Aorta (tissue), 5 donors: Measurements from ENCODE around the gene MEX3A. TPM values are rescaled to one million over a fixed set of nuclear protein-coding genes. Genes with fewer than 3 reads are reported as not detected.

Source experiments
- ATAC-seq: fragments of 200-7000 bp; cut with Tn5 transposase; one replicate; pipeline ENCODE4 v1.9.1; 2022; ENCODE audit warnings: moderate library complexity; ENCODE audit not compliant: low FRiP score
- DNase-seq, 2 donors: peaks; one replicate each; pipeline ENCODE4 v3.0.0-alpha.2; 2020
- H3K27ac ChIP-seq, 2 donors: one replicate each; pipeline ENCODE4 v1.5.1; 2013; ENCODE audit warnings: low read length in 2 of 2, mild to moderate bottlenecking in 2 of 2, moderate library complexity in 2 of 2, control low read depth in 1 of 2, inconsistent platforms in 1 of 2, low read depth in 1 of 2
- H3K27me3 ChIP-seq, 2 donors: one replicate each; pipeline ENCODE4 v1.6.1; 2013; ENCODE audit warnings: control low read depth in 1 of 2, low read length in 1 of 2, mild to moderate bottlenecking in 1 of 2, moderate library complexity in 1 of 2; ENCODE audit not compliant: insufficient read depth in 2 of 2, control insufficient read depth in 1 of 2
- H3K36me3 ChIP-seq, 2 donors: one replicate each; pipeline ENCODE4 v1.6.1; 2013; ENCODE audit warnings: control low read depth in 1 of 2, low read length in 1 of 2, mild to moderate bottlenecking in 1 of 2; ENCODE audit not compliant: insufficient read depth in 2 of 2, control insufficient read depth in 1 of 2
- H3K4me1 ChIP-seq, 2 donors: one replicate each; pipeline ENCODE4 v1.6.1; 2013; ENCODE audit warnings: low read length in 2 of 2, control low read depth in 1 of 2, mild to moderate bottlenecking in 1 of 2, moderate library complexity in 1 of 2; ENCODE audit not compliant: insufficient read depth in 2 of 2, control insufficient read depth in 1 of 2
- H3K4me3 ChIP-seq, 2 donors: one replicate each; pipeline ENCODE4 v1.5.1; 2013; ENCODE audit warnings: low read length in 2 of 2, control low read depth in 1 of 2, mild to moderate bottlenecking in 1 of 2
- H3K9me3 ChIP-seq: one replicate; pipeline ENCODE4 v1.6.1; 2013; ENCODE audit warnings: mild to moderate bottlenecking, low read length; ENCODE audit not compliant: control insufficient read depth
- WGBS, 2 donors: extraction: QIAGEN DNeasy Blood & Tissue Kit; methylation state at CpG; one replicate each; pipeline ENCODE4 v1.1.7; 2013; 5-methylcytosine and 5-hydroxymethylcytosine counted together
- intact Hi-C, 2 donors: fragments of 100-400 bp; cut with DNase I; formaldehyde crosslinking; loops; one replicate each; pipeline versions ENCODE4 v1.14.2 to v1.15.0; 2022
- polyA plus RNA-seq, 2 donors: library from polyadenylated mRNA; stranded (reverse); fragments of 200-250 nt; gene quantifications; one replicate each; pipeline ENCODE4 v1.2.3, GENCODE V29; 2013
- total RNA-seq, 2 donors: library from RNA; stranded (reverse); fragmentation: NEBNext Ultra II Directional; extraction: Animal tissue kit (Norgen Biotek cat#: 25700); gene quantifications; one replicate each; pipeline ENCODE4 v1.2.1, GENCODE V29; 2021
- donor health status: healthy with polysubstance abuse.
- donor health status: Bipolar disorder and iron deficiency.
- donor health status: DM: no; HTN: no; CAD: no.
- donor health status: DM: no; HTN: no; CAD: no.
- donor health status: DM: yes; HTN: yes; CAD: no.

Gene MEX3A
- total and polyA plus RNA-seq, 4 donors: 0.03 to 1.6 (median 0.68) TPM

DNA sequence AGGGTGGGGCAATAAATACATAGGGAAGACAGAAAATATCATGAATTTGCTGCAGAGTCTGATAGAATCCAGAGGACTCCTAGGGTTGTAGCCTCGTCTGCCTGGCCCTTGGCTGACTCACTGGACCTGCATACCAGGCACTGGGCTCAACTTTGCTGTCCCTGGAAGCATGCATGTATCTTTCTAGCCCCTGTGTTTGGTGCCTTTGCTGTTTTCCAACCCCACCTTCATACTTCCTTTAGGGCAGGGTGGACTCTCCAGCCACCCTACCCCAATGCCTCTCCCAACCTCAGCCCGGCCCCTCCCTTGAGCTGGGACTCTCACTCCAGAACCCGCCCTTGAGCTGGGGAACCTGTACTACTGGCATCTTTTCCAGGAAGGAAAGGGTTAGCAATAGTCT, 20.1 kb downstream of the MEX3A start:
- H3K36me3 ChIP-seq: no peaks in the 10 kb centered on the region
- DNase-seq: no peak
- H3K9me3 ChIP-seq: no peaks in the 10 kb centered on the region
- H3K4me3 ChIP-seq: no peak overlapping the region
- 84 to 87% methylated on average over 3 of the region's 3 CpGs for WGBS, 2 donors
- no peaks in the 10 kb centered on the region for H3K27me3 ChIP-seq
- H3K4me1 ChIP-seq: no peaks in the 10 kb centered on the region
- no peak for ATAC-seq
- intact Hi-C loops: no loop called here
- no peak overlapping the region for H3K27ac ChIP-seq

DNA sequence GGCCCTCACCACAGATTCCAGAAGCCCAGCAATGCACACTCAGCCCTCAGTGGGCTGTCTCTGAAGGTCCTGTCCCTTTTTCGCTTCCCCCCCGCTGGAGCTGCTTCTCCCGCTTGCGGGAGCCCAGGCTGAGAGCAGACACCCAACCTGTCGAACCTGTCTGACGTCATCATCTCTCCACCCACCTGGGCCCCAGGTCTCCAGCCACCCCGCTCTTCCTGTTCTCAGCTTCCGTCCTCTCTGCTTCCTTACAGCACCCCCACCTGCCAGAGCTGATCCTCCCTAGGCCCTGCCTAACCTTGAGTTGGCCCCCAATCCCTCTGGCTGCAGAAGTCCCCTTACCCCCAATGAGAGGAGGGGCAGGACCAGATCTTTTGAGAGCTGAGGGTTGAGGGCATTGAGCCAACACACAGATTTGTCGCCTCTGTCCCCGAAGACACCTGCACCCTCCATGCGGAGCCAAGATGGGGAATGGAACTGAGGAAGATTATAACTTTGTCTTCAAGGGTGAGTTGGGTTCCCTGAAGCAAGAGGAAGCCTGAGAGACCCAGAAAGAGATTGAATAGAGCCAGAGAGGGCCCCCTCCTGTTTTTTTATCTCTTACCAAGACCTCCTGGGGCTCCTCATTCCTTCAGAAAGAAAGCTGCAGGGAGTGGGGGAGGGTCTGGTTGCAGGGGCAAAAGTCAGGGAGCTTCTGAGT, 21.2 kb downstream of the MEX3A start, which contains the start of gene RAB25:
Gene RAB25 (plus strand): TSS at position 224 of the 700 bp plus-strand sequence. CDS start 241 bp downstream, at position 465.
- intact Hi-C loops: no loop called here

DNA sequence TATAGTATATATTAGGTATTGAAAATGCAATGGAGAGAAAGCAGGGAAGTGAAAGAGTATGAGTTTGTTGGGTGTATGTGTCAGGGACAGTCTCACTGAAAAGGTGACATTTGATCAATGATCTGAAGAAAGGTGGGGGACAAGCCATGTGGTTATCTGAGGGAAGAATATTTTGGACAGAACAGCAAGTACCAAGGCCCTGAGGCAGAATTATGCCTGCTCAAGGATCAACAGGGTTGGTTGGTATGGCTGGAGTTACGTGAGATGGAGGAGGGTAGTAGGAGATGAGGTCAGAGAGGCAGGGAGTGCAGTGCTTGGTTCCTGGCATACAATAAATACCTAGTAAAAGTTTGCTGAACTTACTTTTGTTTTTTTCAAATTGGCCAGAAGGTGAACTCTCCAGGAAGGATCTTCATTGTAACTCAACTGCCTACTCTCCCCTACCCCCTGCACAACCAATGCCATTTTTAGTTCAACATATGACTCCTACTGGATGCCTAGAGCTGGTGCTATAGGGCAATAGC, 25.9 kb downstream of the MEX3A start:
- intact Hi-C loops: no loop called here
- Histone ChIP-seq H3K27ac (no peak overlapping the region), H3K4me3 (no peak overlapping the region), H3K9me3 (no peaks in the 10 kb centered on the region), H3K36me3 (no peaks in the 10 kb centered on the region), H3K4me1 (no peaks in the 10 kb centered on the region), H3K27me3 (no peaks in the 10 kb centered on the region)
- DNase-seq: no peak
- ATAC-seq: no peak
- WGBS, 2 donors: 88 to 96% methylated on average over 1 of the region's 1 CpG

More for the DNA sequence above, 21.2 kb downstream of the MEX3A start, which contains the start of gene RAB25:
- no peak for ATAC-seq
- Histone ChIP-seq H3K27ac (no peak within 1 kb of the TSS), H3K4me3 (no peak within 1 kb of the TSS), H3K9me3 (no peaks in the 10 kb centered on the region), H3K4me1 (no peaks in the 10 kb centered on the region), H3K27me3 (no peaks in the 10 kb centered on the region), H3K36me3 (no peaks in the 10 kb centered on the region)
- no peak for DNase-seq
- 47 to 50% methylated on average over 11 of the region's 11 CpGs for WGBS, 2 donors

DNA sequence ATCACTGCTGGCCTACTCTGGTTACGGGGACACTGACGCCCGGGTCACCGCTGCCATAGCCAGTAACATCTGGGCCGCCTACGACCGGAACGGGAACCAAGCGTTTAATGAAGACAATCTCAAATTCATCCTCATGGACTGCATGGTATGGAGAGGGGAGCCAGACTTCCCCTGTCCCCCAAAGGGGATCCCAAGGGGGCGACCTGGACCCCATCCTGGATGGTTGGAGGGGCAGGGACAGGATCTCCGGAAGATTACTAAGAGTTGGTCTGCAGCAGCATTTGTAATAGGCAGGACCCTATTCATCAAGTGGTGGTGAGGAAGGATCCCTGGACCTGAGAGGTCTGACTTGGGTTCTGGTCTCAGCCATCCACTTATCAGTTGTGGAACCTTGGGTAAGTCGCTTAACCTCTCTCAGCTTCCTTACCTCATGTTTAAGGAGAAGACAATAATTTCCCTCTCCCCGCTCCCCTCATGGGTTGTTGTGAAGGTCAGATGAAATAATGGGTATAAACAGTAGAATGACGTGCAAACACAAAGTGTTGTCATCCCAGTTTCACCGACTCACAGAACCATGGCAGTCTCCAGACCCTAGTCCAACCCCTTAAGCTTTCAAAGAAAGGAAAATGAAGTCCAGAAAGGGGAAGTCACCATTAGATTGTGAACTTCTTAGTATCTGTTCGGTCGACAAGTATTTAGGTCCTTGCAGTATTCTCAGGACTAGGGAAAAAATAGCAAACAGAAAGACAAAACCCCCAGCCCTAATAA, 26.8 kb downstream of the MEX3A start:
- Histone ChIP-seq H3K27ac (peak overlapping the region in 1 of 2 donors; percentile 20), H3K4me3 (peak overlapping the region; percentile 8 to 69), H3K27me3 (no peaks in the 10 kb centered on the region), H3K36me3 (no peaks in the 10 kb centered on the region), H3K4me1 (no peaks in the 10 kb centered on the region), H3K9me3 (no peaks in the 10 kb centered on the region)
- 23 to 25% methylated on average over 17 of the region's 17 CpGs for WGBS, 2 donors
- no peak for DNase-seq
- no peak for ATAC-seq
- intact Hi-C loops: no loop called here

DNA sequence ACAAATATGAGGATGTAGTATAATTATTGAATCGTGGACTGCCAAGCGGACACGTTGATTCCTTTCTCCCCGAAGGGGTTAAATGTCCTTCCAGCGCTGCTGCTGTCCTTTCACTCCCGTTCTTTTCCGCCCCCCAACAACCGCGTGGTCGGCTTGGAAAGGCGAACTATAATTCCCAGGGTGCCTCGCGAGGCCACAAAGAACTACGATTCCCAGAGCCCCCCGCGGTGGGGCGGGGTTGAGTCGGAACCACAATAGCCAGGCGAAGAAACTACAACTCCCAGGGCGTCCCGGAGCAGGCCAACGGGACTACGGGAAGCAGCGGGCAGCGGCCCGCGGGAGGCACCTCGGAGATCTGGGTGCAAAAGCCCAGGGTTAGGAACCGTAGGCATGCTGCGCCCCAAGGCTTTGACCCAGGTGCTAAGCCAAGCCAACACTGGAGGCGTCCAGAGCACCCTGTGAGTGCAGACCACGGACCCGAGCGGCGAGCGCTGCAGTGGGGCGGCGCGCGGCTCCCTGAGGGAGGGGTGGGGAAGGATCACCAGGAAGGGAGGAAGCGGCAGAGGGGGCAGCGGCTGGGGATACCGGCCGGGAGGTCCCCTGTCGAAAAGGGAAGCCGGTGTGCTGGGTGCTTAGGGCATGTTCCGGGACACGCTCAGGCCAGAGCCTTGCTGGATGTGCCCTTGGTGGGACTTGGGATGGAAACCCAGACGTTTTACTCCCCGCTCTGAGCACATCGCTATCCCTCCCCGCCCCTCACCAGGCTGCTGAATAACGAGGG, 27.6 kb downstream of the MEX3A start, which contains the start of gene LAMTOR2:
Gene LAMTOR2 (plus strand): TSS at position 283 of the 781 bp plus-strand sequence. CDS start 108 bp downstream, at position 391.
- H3K9me3 ChIP-seq: no peaks in the 10 kb centered on the region

DNA sequence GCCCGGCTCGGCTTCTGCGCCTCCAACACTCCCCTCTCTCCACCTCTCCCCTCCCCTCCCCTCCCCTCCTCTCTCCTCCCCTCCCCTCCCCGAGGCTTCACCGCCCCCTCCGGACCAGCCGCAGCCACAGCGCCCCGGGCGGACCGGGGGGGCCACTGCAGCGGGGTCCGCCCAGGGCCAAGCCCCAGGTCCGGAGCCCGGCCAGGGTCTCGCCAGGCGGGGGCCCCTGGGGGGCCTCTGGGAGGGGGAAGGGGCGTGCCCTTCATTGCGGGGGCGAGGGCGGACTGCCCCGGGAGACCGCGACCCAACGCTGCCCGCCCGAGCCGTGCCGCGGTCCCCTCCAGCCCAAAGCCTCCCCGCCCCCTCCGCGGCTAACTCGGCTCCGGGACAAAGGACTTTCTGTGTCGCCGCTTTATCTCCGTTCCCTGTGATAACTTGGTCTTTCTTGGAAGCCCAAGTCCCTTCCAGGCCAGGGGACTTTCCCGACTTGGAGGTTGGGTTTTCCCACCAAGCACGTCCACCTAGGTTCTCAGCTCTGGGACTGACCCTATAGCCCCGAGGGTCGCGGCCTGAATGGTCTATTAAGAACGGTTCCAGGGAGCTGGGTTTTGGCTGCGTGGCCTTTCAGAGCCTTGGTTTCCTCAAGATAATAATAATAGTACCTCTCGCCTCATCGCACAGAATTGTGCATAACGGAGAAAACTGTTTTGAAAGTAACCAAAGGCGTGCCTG, 28.3 kb downstream of the MEX3A start, which contains the start of gene UBQLN4:
Gene UBQLN4 (minus strand): TSS at position 31 of the 732 bp plus-strand sequence. CDS start 97 bp downstream, outside the sequence.
- H3K4me1 ChIP-seq: no peaks in the 10 kb centered on the region
- WGBS, 2 donors: 0% methylated on average over 33 to 49 of the region's 49 CpGs
- intact Hi-C loops: no loop called here
- DNase-seq: peak; percentile 93 to 94
- peak within 1 kb of the TSS; percentile 29 to 82 for H3K27ac ChIP-seq
- no peaks in the 10 kb centered on the region for H3K27me3 ChIP-seq
- H3K36me3 ChIP-seq: no peaks in the 10 kb centered on the region
- H3K4me3 ChIP-seq: peak within 1 kb of the TSS; percentile 69 to 77
- ATAC-seq: peak; percentile 91
- no peaks in the 10 kb centered on the region for H3K9me3 ChIP-seq

More for the DNA sequence above, 27.6 kb downstream of the MEX3A start, which contains the start of gene LAMTOR2:
- intact Hi-C loops: no loop called here
- no peaks in the 10 kb centered on the region for H3K27me3 ChIP-seq
- peak within 1 kb of the TSS; percentile 69 to 77 for H3K4me3 ChIP-seq
- peak; percentile 95 for ATAC-seq
- peak within 1 kb of the TSS; percentile 29 to 82 for H3K27ac ChIP-seq
- H3K4me1 ChIP-seq: no peaks in the 10 kb centered on the region
- H3K36me3 ChIP-seq: no peaks in the 10 kb centered on the region
- 0% methylated on average over 53 of the region's 53 CpGs for WGBS, 2 donors
- peak; percentile 99 for DNase-seq

DNA sequence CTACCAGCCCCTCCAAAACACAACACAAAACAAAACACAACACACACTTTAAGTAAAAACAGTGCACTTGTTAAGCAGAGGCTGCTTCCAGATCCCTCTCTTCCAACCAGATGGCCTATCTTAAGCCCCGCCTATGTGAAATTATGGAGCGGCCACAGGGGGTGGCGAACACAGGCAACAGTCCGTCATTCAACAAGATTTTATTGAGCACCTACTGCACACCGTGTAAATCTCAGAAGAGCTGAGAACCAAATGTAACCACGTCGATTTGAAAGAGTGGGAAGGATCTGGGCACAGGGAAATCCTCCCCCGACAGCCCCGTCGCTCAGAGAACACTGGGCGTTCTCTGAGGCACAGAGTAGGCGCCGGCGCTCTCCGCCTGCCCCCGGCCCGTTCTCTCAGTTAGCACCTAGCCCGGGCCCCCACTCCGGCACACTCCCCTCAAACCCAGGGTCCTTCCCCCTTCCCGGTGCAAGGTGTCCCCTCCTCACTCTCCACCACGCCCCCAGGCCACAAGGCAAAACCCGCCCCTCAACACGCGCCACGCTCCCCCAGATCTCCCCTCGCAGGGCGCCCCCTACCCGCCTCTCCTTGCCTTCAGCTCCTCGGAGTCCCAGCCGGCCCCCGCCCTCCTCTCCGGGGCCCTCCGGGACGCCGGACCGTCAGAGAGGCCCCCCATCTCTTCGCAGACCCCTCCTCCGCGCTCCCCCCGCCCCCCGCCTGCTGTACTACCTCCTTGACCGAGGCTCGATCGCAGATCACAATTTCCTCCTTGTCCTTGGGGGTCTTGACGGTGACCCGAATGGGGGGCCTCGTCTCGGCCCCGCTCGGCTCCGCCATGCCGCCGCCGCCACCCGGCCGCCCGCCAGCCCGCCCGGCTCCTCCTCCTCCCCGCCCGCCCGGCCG, 29.1 kb downstream of the MEX3A start:
- H3K9me3 ChIP-seq: no peaks in the 10 kb centered on the region
- H3K4me1 ChIP-seq: no peaks in the 10 kb centered on the region
- 1% methylated on average over 42 to 63 of the region's 63 CpGs for WGBS, 2 donors
- H3K27ac ChIP-seq: peak overlapping the region in 1 of 2 donors; percentile 20
- peak; percentile 6 for ATAC-seq
- peak overlapping the region; percentile 63 to 66 for H3K4me3 ChIP-seq
- intact Hi-C loops: no loop called here
- no peaks in the 10 kb centered on the region for H3K27me3 ChIP-seq
- H3K36me3 ChIP-seq: no peaks in the 10 kb centered on the region
- peak; percentile 73 to 87 for DNase-seq
